GM18517 (cell line): ENCODE results near the gene MGLL.

Experiments used
- ATAC-seq: cut with Tn5 transposase; IDR thresholded peaks from one replicate; pipeline ENCODE4 v1.9.1; 2021; ENCODE audit warnings: mild to moderate bottlenecking, moderate library complexity; ENCODE audit not compliant: unreplicated experiment

The MGLL gene

DNA sequence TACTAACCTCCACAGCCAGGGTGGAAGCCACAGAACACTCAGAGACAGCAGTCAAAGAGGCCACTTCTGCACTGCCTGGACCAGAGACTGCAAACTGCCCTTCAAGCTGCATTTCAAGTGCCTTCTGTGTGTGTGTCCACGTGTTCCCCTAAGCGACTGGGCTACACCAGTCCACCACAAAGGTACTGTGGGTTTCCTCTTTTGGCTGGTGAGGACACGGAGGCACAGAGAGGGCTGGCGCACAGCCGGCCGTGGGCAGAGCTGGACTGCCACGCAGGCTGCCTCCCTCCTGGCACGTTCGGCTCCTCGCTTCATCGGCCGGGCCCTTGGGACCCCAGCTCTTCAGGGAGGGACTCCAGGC lies 60.9 kb downstream of the MGLL start:
- no peak for ATAC-seq

DNA sequence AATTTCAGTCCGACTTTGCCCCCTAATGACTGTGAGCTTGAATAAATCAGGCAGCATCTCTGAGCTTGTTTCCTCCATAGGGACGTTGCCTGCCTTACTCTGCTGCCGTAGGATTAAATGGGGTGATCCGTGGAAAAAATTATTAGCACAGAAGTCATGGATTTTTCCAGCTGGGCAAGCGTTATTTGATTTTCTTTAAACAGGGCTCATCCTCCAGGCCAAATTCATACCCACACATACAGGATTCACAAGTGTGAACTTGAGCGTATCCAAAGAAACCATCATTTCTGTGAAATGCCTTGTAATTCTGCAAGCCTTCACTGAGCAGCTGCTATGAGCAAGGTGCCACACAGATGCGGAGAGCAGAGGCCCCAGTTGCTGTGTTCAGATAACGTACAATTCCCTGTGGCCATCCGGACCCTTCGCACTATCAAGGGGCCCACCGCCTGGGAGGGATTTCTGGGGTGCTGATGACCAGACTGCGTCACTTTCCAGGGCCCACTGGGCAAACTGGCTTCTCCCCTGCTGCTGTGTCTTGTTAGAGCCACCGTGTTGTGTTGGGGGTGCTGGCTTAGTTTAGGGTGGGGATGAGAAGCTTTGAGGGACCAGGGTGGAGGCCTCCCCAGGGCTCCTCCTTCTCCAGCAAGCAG lies 61.4 kb downstream of the MGLL start:
- ATAC-seq, result no peak

DNA sequence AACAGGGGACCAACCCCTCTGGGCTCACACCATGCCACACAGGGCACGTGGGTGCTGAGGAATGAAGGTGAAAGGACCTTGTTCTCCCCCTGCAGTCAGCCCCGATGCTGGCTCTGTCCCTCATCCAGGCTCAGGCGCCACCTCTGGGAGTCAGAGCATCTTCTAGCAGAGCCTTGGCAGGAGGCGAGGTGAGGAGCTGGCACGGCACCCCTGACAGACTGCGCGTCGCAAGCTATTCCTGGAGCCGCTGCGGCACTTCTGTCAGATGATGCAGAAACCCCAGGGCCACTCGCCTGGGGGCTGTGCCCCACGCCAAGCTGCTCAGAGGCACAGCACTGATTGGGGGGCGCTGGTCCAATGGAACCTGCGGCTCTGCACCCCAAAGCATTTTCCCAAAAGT lies 62.0 kb downstream of the MGLL start:
- ATAC-seq, result no peak

DNA sequence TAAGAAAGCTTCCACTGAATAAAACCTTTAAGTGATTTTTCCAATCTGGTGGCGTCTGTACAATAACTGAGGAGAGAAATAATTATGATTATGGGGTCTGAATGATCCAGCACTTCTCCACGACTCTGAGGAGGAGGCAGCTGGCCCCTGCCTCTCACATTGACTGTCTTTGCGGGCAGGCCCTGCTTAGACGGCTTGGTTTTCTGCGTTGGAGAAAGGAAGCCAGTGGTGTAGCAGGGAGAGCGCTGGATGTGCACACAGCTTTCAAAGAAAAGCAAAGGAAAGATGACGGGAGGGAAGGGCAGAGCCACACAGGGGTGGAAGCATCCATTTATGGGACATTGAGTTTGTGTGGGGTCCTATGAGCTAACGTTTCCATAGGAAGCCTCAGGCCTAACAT lies 62.5 kb downstream of the MGLL start:
- ATAC-seq, result no peak

DNA sequence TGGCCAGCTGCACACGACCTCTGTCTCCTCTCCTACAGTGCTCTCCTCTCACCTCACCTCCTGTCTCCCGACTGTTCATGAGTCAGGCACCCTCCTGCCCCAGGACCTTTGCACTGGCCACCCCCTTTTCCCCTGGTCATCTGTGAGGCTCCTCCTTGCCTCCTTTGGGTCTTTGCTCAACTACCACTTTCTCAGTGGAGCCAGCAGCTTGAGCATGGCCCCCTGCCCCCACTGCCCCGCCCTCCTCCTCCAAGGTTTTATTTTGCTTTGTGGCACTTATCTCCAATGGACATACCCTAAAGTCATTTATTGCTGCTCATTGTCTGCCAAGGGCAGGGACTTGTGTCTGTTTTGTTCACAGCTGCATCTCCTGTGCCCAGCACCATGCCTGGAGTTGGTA lies 64.3 kb downstream of the MGLL start:
- no peak for ATAC-seq

DNA sequence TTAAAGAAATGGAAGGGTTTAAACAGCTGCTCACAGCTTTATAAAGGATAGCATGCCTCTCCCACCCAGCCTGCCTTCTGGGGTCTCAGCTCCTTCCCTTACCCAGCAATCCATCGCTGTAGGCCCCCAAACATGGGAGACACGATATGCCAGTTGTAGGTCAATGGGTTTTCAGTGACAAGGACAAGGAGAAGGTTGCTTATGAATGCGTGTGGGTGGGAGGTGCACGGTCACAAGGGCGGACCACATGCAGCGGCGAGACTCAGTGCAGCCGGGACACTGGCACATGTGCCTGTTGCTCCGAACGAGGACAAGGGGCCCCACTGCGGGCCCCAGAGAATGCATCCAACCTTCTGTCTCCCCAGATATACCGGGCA lies 67.0 kb downstream of the MGLL start:
- no peak for ATAC-seq

DNA sequence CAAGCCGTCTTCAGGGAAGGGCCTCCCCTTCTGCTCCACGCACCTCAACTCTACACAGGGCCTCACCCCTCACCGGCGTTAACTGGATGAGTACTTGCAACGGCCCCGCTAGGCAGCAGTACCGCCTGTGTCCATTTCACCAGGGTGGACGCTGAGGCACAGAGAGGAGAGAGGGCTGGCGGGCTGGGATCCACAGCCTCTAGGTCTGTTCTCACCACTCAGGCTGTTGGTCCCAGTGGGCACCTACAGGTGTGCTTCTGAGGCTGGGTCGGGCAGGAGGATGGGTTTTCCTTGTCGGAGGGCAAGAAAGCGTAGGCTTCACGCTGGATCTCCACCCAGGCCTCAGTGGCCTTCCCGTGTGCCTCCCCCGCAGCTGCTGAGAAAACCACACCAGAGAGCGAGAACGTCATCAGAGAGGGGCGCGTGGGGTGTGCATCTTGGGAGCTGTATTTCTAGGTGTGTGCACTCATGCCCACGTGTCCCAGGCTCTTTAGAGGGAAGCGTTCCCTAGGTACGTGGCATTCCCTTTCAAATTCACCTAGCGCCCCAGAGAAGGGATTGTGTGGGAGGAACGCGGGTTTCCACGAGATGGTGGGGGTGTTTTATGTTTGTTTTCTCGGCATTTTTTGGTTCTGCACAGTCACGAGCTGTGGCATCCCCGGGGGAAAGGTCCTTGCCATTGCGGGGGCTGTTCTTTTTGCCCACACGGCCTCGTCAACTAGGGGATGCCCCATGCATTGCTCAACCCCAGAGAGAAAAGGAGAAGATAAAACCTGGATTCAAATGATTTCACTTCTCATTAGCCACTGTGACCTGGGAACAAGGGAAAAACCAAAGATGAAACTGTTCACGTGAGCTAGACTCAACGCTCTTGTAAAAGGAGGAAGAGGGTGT lies 67.7 kb downstream of the MGLL start:
- ATAC-seq, result no peak

DNA sequence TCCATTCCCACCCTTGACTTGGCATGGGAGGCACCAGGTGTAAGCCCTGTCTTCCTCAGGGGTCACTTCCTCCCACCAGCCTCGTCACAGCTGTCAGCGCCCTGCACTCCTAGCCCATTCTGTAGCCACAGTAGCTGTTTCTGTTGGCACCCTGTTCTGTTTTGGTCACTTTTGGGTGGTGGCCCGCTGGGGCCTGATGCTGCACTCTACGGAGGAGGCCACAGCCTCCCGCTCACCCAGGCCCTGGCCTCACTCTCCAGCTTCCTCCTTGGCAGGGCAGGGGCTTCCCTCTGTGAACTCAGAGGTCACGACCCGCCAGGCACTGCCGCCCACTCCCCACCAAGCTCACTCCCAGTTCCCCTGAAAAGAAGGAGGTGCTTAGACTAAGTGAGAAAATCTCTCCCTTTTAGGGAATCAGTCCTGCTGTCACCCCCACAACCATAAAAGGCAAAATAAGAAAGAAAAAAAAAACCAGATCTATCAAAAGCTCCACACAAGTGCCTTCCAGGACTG lies 68.4 kb downstream of the MGLL start:
- ATAC-seq, result no peak

DNA sequence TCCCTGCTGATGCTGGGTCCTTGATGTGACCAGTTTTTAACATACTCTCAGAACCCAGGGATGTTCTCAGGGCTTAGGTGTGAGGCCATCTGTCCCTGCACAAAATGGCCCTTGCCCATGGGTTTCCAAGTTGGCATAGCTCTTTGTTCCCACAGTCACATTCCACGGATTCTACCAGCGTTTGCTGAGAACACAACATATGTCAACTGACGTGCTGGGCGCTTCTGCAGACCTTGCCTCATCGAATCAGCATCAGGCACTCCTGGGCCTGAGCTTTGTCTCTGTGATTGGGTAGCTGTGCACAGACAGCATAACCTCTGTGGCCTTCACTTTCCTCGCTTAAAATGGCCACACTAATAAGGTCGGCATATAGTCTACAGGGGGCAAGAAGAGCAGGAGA lies 69.0 kb downstream of the MGLL start:
- ATAC-seq, result no peak

DNA sequence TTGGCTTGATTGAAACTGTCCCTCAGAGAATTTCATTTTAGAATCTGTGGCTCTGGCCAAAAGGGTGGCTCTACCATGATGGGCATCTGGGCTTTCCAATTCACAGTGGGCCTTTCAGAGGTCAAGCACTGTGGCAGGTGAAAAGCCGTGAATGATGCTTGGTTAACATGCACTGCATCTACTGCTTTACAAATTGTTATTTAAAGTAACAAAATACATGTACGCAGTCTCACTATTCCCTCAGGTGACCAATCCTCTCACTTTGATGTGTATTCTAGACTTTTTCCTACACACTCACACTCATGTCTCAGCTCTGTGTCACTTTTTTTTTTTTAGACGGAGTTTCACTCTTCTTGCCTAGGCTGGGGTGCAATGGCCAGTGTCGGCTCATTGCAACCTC lies 70.5 kb downstream of the MGLL start:
- ATAC-seq, result peak; percentile 33

DNA sequence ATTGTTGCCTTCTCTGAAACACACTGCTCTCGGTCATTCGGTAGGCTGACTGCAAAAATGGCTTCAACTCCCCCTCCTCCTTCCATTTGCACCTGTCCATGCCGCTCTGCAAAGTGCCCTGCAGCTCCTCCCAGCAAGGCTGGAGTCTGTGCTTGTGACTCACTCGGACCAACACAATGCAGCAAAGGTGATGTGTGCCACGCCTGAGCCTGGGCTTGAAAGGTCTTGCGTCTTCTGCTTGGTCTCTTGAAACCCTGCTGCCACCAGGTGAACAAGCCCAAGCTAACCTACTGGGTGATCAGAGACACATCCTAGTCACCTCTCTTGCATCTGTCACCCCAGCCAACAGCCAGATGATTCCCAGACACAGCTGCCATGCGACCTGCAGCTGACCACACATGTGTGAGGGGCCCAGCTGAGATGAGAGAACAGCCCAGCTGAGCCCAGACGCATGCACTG lies 71.1 kb downstream of the MGLL start:
- peak; percentile 1 for ATAC-seq

DNA sequence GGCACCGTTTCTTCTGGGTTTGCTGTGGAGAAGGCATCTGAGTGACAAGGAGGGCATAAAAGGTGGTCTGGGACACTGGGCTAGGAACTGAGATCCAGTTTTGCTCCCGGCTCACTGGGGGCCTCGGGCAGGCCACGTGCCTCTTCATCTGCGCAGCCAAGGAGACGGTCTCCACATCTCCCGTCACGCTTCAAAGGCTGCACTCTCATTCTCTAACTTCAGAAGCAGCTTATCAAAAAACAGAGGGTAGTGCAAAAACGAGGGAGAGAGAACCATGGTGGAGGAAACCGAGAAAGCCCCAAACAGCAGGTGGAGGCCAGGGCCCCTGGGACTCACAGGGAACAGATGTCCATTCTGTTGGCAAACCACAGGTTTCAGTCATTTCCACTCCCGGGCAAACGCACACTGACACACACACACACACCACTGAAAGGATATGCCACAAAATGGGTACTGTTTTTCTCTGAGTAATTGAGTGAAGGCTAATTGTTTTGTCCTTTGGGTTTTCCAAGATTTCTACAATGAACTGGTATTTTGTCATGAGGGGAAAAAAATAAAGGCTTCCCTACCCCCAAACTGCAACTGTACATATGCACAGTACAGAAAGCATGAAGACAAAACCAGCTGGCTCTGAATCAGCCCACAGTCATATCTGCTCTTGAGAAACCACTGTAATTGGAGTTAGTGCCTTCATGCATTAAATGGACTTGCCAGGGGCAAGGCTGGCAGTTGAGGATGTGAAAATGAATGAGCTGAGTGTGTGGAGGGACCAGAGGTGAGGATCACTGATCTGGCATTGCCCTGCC lies 71.9 kb downstream of the MGLL start:
- peak; percentile 38 for ATAC-seq

DNA sequence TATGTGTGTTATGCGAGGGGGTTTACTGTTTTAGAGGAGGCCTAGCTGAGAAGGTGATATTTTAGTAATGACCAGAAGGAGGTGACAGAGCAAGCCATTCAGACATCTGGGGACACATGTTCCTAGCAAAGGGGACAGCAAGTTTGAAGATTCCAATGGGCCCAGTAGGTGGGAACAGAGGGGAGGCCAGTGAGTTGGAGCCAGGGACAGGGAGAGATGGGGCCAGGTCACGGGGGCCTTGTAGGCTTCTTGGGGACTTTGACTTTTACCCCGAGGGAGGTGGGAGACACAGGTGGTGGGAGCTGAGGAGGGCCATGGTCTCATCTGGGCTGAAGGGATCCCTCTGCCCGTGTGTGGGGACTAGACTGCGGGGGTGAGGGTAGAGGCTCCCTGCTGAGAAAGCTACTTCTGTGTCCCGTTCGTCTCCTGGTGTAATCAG lies 72.5 kb downstream of the MGLL start:
- no peak for ATAC-seq

DNA sequence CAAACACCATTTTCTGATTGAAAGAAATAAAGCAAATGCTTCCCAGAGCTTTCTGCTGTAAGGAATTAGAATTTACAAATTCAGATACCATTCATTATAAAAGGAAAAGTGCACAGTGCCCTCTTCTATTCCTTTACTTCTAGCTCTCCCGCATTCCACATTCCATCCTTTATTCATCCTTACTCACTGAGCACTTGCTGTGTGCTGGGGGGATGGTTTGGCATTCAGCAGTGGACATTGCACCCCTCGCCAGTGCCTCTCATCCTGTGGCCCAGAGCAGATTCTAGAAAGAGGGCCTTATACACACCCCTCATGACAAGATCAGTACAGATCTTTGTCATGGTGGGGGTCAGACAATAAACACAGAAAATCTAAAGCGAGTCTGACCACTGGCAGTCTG lies 73.0 kb downstream of the MGLL start:
- no peak for ATAC-seq

DNA sequence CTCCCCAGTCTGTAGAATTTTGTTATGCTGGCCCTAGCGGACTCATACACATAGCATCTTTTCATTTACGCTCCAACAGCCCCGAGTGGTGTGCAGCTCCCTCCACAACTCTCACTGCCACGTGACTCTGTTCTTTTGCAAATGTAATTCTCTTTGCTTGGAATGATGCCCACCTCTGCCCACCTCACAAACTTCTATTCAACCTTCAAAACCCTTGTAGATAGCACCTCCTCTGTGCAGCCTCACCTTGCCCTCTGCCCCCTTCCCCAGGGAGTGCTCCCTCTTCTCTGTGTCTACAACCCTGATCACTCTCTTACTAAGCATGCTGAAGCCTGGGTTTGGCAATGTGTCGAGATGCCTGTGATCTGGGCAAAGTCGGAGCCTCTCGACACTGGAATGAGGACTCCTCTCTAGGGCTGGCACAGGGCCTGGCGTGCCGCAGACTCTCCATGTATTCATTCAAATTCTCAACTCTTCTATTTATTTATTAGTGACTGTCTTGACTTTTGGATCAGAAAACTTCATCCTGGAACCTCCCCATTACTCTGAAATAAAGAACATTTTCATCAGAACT lies 73.5 kb downstream of the MGLL start:
- no peak for ATAC-seq

DNA sequence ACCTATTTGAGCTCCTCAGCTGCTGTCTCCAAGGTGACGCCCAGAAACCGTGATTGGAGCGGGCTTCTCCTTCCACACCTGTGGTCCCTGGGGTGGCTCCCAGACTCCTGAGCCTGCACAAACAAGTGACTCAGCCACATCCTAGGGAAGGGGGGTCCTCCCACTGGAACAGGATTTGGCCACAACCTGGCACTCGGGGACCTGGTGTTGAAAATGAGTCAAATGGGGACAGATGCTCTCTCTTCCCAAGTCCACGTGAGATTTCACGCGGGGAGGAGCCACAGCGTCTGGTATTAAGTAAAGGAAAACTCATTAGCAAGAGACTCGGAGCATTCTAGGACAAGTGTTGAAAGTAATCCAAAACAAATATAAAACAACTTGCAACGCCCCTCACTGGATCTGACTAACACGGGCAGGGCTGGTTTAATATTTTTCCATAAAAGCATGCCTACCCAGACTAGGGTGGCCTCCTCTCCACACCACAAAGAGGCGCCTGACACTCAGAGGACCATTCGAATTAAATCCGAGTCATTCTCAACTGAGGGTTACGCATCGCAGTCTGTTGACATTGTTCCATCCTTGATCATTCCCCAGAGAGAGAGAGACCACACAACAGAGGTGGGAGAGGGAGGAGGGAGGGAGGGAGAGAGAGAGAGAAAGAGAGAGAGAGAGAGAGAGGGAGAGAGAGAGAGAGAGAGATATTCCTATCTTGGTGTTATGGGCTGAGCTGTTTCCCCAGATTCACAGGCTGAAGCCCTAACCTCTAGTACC lies 74.4 kb downstream of the MGLL start:
- no peak for ATAC-seq

DNA sequence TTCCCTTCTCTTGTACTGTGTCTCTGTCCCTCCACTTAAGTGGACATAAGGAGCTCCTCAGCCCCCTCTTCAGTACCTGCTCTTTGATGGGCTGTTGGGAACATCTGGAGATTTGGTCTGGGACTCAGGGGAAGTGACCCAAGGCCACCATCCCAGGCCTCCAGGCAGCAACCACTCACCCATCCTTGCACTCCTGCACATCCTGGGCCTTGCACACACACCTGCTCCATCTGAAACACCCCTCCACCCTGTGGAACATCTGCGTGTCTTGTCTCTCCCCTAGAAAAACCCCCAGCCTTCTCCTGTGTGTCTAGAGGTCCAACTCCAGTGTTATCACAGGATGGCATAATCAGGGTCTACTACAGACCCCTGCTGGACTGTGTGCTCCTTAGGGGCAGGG lies 75.2 kb downstream of the MGLL start:
- ATAC-seq, result no peak

DNA sequence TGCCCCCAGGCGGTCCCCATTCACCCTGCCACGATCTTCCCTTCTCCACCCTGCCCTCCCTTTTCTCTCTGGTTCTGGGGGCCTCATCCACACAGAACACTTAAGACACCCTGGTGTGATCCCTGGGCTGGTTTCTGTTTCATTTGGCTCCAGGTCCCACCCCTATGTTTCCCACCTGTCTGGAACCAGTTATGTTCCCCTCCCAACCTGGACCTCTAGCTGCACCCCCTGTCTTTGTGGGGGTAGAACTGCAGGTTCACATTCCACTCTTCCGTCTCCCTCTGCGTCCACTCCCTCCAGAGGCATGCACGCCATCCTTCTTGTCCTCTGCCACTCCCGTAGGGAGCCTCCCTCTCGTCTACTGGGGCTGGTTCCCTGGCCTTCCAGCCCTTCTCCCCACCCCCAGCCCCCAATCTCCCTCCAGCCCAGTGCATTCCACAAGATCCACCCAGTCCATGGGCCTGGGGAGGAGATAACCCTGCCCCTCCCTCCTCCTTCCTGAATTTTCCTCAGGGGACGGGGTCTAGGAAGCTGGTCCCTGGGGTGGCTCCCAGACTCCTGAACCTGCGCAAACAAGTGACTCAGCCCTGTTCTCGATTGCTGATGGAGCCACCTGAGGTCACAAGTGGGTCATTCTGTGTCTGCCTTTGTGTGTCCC lies 75.8 kb downstream of the MGLL start:
- no peak for ATAC-seq

DNA sequence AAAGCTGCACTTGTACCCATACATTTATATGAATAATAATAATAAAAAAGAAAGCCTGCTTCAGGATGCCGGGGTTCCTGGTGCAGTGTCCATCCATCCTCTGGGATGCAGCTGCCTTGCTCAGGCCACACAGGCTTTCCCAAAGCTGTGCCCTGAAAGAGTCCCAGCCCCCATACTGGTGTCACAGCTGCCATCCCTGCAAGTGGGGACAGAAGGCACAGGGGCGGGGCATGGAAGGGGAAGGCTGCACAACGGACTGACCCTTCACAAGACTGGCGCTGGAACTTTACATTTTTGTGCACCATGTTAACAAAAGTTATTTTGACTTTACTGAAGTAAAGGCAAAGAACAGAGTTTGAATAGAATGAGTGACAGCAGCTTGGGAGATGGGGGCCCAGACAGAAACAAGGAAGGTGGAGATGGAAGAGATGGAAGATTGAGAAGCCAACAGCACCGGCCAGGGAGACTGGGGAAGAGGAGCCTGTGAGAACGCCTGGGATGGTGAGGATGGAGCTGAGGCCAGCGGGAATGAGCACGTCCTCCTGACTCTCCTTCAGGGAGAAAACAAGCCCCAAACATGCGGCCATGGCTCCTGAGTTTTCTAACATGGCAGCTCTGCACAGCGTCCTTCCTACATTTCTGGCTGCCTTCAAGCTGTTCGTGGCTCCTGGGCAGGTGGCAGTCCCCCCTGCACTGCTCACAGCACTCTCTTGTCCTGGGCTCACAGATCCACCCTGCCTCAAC lies 76.5 kb downstream of the MGLL start:
- ATAC-seq, result no peak
